ENCODE data around the gene TREML4. TPM values are rescaled to one million over a fixed set of nuclear protein-coding genes. Genes with fewer than 3 reads are reported as not detected.

TREML4 gene
- polyA plus RNA-seq, 1 donor from 2014 or later, result not detected

- Histone ChIP-seq H3K36me3 (ENCODE audit: insufficient read depth, low read length) (no peaks in the 10 kb centered on the region), H3K9me3 (ENCODE audit: low read length) (peaks cover 6% of the 10 kb centered on the region), H3K79me2 (replicated peaks; ENCODE audit: insufficient read depth, low read length) (no peaks in the 10 kb centered on the region), H3F3A (ENCODE audit: insufficient read depth, low read length, poor library complexity, severe bottlenecking) (no peaks in the 10 kb centered on the region), H2AFZ (ENCODE audit: low read depth, low read length) (no peak overlapping the region), H4K20me1 (ENCODE audit: insufficient read depth) (no peaks in the 10 kb centered on the region), H3K4me2 (ENCODE audit: low read length) (no peak overlapping the region), H3K27ac (ENCODE audit: low read length) (no peak overlapping the region), H3K4me3 (ENCODE audit: low read length) (no peak overlapping the region), H3K9me2 (ENCODE audit: insufficient read depth, low read length) (no peaks in the 10 kb centered on the region), H3K9ac (ENCODE audit: low read length) (no peak overlapping the region), H3K27me3 (ENCODE audit: insufficient read depth, low read depth, low read length) (no peaks in the 10 kb centered on the region)
- TF ChIP-seq CTCF (IDR thresholded peaks at IDR 0.05; ENCODE audit: poor library complexity, severe bottlenecking) (no peak), POLR2AphosphoS5 (IDR thresholded peaks at IDR 0.05) (no peak), MXI1 (conservative IDR thresholded peaks at IDR 0.05; ENCODE audit: poor library complexity, severe bottlenecking) (no peak), REST (IDR thresholded peaks at IDR 0.05; ENCODE audit: borderline replicate concordance) (no peak), EZH2 (IDR thresholded peaks at IDR 0.05; ENCODE audit: borderline replicate concordance, insufficient read depth, low read length, poor library complexity, severe bottlenecking) (no peak), RAD21 (conservative IDR thresholded peaks at IDR 0.05) (no peak), SMC3 (conservative IDR thresholded peaks at IDR 0.05; ENCODE audit: poor library complexity) (no peak)
These were observed 3.3 kb upstream of the TREML4 start for GRCh38 chr6:41224800-41225199.

- Histone ChIP-seq H3K36me3 (ENCODE audit: insufficient read depth, low read length) (no peaks in the 10 kb centered on the region), H3K9ac (ENCODE audit: low read length) (no peak overlapping the region), H3K27ac (ENCODE audit: low read length) (peak overlapping the region; percentile 75), H4K20me1 (ENCODE audit: insufficient read depth) (no peaks in the 10 kb centered on the region), H3K4me3 (ENCODE audit: low read length) (peak overlapping the region; percentile 43), H3K4me2 (ENCODE audit: low read length) (peak overlapping the region; percentile 48), H3K79me2 (replicated peaks; ENCODE audit: insufficient read depth, low read length) (no peaks in the 10 kb centered on the region), H3K9me2 (ENCODE audit: insufficient read depth, low read length) (no peaks in the 10 kb centered on the region), H2AFZ (ENCODE audit: low read depth, low read length) (no peak overlapping the region), H3F3A (ENCODE audit: insufficient read depth, low read length, poor library complexity, severe bottlenecking) (no peaks in the 10 kb centered on the region), H3K27me3 (ENCODE audit: insufficient read depth, low read depth, low read length) (no peaks in the 10 kb centered on the region), H3K9me3 (ENCODE audit: low read length) (no peaks in the 10 kb centered on the region)
- no peak for TF ChIP-seq EZH2 (IDR thresholded peaks at IDR 0.05; ENCODE audit: borderline replicate concordance, insufficient read depth, low read length, poor library complexity, severe bottlenecking)
- peak; percentile 96 for TF ChIP-seq POLR2AphosphoS5 (IDR thresholded peaks at IDR 0.05)
- peak; percentile 35 for TF ChIP-seq RAD21 (conservative IDR thresholded peaks at IDR 0.05)
- peak; percentile 15 for TF ChIP-seq CTCF (IDR thresholded peaks at IDR 0.05; ENCODE audit: poor library complexity, severe bottlenecking)
- TF ChIP-seq TAF1 (IDR thresholded peaks at IDR 0.05; ENCODE audit: low read depth), result no peak
- peak; percentile 97 for TF ChIP-seq EP300 (conservative IDR thresholded peaks at IDR 0.05; ENCODE audit: poor library complexity, severe bottlenecking)
- peak; percentile 36 for TF ChIP-seq MXI1 (conservative IDR thresholded peaks at IDR 0.05; ENCODE audit: poor library complexity, severe bottlenecking)
- peak; percentile 71 for TF ChIP-seq REST (IDR thresholded peaks at IDR 0.05; ENCODE audit: borderline replicate concordance)
- TF ChIP-seq SMC3 (conservative IDR thresholded peaks at IDR 0.05; ENCODE audit: poor library complexity), result peak; percentile 26
These were observed 1.4 kb upstream of the TREML4 start for GRCh38 chr6:41226752-41227151.
